NT2/D1 (cell line): ENCODE results near the gene ODC1.

Experiments
- SUZ12 ChIP-seq: IDR thresholded peaks from 2 replicates; pipeline ENCODE4 v1.6.1; 2011; ENCODE audit not compliant: insufficient read length, insufficient read depth; ENCODE audit errors: extremely low read depth
- ZNF274 ChIP-seq: IDR thresholded peaks from 2 replicates; pipeline ENCODE4 v1.6.1; 2011; ENCODE audit warnings: mild to moderate bottlenecking, low read depth, low read length

GRCh38 chr2:10471046-10471571, 23.0 kb upstream of the ODC1 start:
- TF ChIP-seq ZNF274, result no peak
- TF ChIP-seq SUZ12, result no peak
